RPMI8226 (cell line): Measurements from ENCODE around the gene METTL27.
A peak's percentile ranks its signal among the peaks of the same experiment; 100 is the strongest.
"Not testable (repeated sequence)": the region's sequence is repeated elsewhere in the genome, so short reads cannot be mapped to it uniquely, and the experiment has no call there.

Experiments used
- DNase-seq: peaks from one replicate; pipeline ENCODE4 v3.0.0-alpha.2; 2015

METTL27 gene

DNA sequence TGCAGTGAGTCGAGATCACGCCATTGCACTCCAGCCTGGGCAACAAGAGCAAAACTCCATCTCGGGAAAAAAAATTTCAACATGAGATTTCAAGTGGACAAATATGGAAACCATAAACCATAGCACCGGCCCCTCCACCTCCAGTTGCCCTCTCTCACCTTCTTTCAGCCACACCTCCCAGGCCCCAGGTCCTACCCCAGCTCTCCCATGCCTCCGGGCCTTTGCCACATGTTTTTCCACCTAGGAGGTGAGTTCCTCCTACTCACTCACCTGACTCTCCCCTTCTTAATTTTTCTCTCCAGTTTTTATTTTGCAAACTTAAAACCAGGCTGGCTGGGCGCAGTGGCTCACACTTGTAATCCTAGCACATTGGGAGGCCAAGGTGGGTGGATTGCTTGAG, 25.2 kb downstream of the METTL27 start:
- no peak for DNase-seq

- no peak for DNase-seq
Observed at GRCh38 chr7:73815436-73815835, 26.9 kb downstream of the METTL27 start.

GRCh38 chr7:73812996-73813395, 29.3 kb downstream of the METTL27 start:
- DNase-seq = no peak

- DNase-seq = peak; percentile 83
Observed at GRCh38 chr7:73811760-73812168, 30.6 kb downstream of the METTL27 start.

DNA sequence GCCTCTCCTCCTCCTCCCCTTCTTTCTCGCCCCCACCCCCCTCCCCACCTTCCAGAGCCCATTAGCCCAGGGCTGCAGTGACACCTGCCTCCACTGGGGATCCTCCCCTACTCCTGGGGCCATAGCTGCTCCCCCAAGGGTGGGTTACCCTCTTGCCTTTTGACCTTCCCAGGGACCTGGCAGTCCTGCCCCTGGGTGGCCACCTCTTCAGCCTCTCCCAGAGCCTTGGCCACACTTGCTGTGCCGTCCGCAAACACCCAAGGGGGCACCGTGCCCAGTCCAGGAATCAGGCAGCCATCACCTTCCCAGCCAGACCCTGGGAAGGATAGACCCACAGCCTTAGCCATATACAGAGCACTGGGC, 31.3 kb downstream of the METTL27 start:
- no peak for DNase-seq

GRCh38 chr7:73809467-73809951, 32.8 kb downstream of the METTL27 start:
- no peak for DNase-seq

- DNase-seq = no peak
Observed at GRCh38 chr7:73802459-73802858, 39.9 kb downstream of the METTL27 start.

DNA sequence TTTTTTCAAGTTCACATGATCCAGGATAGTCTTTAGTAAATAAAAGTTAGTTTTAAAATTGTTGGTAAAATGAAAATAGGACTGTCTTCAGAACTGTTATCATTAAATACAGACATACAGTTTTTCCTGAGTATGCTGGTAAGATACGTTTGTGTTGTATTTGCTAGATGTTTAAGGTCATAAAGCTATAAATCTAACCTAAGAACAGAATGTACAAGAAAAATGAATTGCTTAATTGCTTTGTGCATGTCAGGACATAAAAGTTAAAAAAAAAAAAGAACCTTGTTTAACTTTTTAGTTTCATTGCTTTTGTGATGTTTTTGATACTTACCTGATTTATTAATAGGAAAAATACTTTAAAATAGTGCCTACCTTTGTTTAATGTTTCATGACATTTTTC, 40.7 kb downstream of the METTL27 start:
- DNase-seq = no peak

GRCh38 chr7:73799282-73800141, 42.8 kb downstream of the METTL27 start:
- DNase-seq = no peak

GRCh38 chr7:73797176-73797575, 45.1 kb downstream of the METTL27 start:
- DNase-seq = not testable (repeated sequence)

DNA sequence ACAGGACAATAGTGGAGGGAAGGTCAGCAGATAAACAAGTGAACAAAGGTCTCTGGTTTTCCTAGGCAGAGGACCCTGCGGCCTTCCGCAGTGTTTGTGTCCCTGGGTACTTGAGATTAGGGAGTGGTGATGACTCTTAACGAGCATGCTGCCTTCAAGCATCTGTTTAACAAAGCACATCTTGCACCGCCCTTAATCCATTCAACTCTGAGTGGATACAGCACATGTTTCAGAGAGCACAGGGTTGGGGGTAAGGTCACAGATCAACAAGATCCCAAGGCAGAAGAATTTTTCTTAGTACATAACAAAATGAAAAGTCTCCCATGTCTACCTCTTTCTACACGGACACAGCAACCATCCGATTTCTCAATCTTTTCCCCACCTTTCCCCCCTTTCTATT, 45.7 kb downstream of the METTL27 start:
- DNase-seq = not testable (repeated sequence)

GRCh38 chr7:73795188-73795587, 47.1 kb downstream of the METTL27 start:
- not testable (repeated sequence) for DNase-seq

DNA sequence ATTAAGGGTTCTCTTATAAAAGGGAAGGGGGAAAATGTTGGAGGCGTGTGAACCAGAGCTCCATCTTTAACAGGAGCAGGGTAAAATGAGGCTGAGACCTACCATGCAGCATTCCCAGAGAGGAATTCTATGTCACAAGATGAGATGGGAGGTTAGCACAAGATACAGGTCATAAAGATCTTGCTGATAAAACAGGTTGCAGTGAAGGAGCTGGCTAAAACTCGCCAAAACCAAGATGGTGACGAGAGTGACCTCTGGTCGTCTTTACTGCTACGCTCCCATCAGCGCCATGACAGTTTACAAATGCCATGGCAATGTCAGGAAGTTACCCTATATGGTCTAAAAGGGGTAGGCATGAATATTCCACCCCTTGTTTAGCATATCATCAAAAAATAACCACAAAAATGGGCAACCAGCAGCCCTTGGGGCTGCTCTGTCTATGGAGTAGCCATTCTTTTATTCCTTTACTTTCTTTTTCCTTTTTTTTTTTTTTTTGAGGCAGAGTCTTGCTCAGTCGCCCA, 51.1 kb downstream of the METTL27 start:
- not testable (repeated sequence) for DNase-seq

DNA sequence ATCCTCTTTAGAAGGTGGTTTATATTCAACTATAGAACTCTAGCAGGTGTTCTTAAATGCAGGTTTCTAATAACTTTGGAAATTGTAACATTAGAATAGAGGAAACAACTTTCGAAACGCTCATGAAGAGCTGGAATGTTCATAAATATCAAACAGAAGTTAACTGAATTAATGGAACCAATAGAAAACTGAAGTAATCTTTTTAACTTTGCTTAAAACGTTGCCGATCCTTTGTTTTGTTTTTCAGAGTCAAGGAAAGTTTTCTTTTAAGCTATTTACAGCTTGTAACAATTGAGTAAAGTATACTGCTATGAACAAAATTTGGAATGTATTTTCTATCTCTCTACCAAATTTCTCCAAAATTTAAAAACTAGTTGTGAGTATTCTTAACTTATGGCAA, 53.3 kb downstream of the METTL27 start:
- DNase-seq = no peak

- not testable (repeated sequence) for DNase-seq
Observed at GRCh38 chr7:73787786-73788048, 54.6 kb downstream of the METTL27 start.

- no peak for DNase-seq
Observed at GRCh38 chr7:73786588-73786987, 55.7 kb downstream of the METTL27 start.
